Measurements from ENCODE around the gene ZFYVE9.

GRCh38 chr1:52352690-52353089, 210.8 kb downstream of the ZFYVE9 start:
- TF ChIP-seq CTCF (IDR thresholded peaks at IDR 0.05) (no peak), POLR2A (IDR thresholded peaks at IDR 0.05) (no peak)
